IMR-90 (cell line): ENCODE measurements around the gene PEX5. TPM values are rescaled to one million over a fixed set of nuclear protein-coding genes. Genes with fewer than 3 reads are reported as not detected.

Experiments
- ATAC-seq: fragments of 200-7000 bp; cut with Tn5 transposase; 2 replicates; pipeline ENCODE4 v1.9.1; 2020; ENCODE audit warnings: low read depth, mild to moderate bottlenecking, moderate library complexity
- BruUV-seq: library from RNA; stranded (reverse); fragments of 400-500 nt; replicated peaks from 2 replicates; lab custom pipeline; 2021; lab: Mats Ljungman, UMichigan
- CTCF ChIA-PET: fragments of 300-600 bp; formaldehyde crosslinking; extraction: SDS; loops from one replicate; lab custom pipeline; 2021; ENCODE audit warnings: antibody characterized with exemption; lab: Yijun Ruan, JAX
- POLR2A ChIA-PET: fragments of 300-600 bp; sonication (Branson Sonifier 250); formaldehyde crosslinking; loops from one replicate; lab custom pipeline; 2022; ENCODE audit warnings: antibody characterized with exemption; ENCODE audit not compliant: unreplicated experiment; lab: Charles Lee
- DNase-seq: peaks from one replicate; pipeline ENCODE4 v3.0.0; 2013
- H2AFZ ChIP-seq: replicated peaks from 2 replicates; pipeline ENCODE3; 2013; ENCODE audit warnings: low read length, mild to moderate bottlenecking; ENCODE audit not compliant: poor library complexity
- H2AK5ac ChIP-seq: 2 replicates; pipeline ENCODE4 v1.6.1; 2013; ENCODE audit warnings: low read depth, low read length, inconsistent platforms
- H2AK9ac ChIP-seq: replicated peaks from 2 replicates; pipeline ENCODE3; 2013; ENCODE audit warnings: mild to moderate bottlenecking, low read depth, low read length, moderate library complexity; ENCODE audit not compliant: poor library complexity
- H2BK120ac ChIP-seq: 2 replicates; pipeline ENCODE4 v1.6.1; 2013; ENCODE audit warnings: low read depth, low read length, inconsistent platforms
- H2BK15ac ChIP-seq: 3 replicates; pipeline ENCODE4 v1.6.1; 2013; ENCODE audit warnings: low read depth, low read length, inconsistent platforms
- H2BK20ac ChIP-seq: 2 replicates; pipeline ENCODE4 v1.6.1; 2013; ENCODE audit warnings: low read depth, mild to moderate bottlenecking, inconsistent platforms, low read length, moderate library complexity
- H2BK5ac ChIP-seq: 2 replicates; pipeline ENCODE4 v1.6.1; 2013; ENCODE audit warnings: mild to moderate bottlenecking, low read depth, low read length, inconsistent platforms; ENCODE audit not compliant: poor library complexity, severe bottlenecking
- H3K14ac ChIP-seq: replicated peaks from 2 replicates; pipeline ENCODE4 v1.6.1; 2013; ENCODE audit warnings: low read depth, low read length, inconsistent platforms
- H3K18ac ChIP-seq: 2 replicates; pipeline ENCODE4 v1.6.1; 2013; ENCODE audit warnings: low read depth, low read length, control low read depth
- H3K23ac ChIP-seq: 2 replicates; pipeline ENCODE4 v1.6.1; 2013; ENCODE audit warnings: low read depth, low read length, inconsistent platforms
- H3K27ac ChIP-seq: 2 replicates; pipeline ENCODE4 v1.5.1; 2013; ENCODE audit warnings: mild to moderate bottlenecking, control low read depth, low read length; ENCODE audit not compliant: insufficient read depth
- H3K27me3 ChIP-seq: 2 replicates; pipeline ENCODE4 v1.6.1; 2013; ENCODE audit warnings: low read length; ENCODE audit not compliant: control insufficient read depth, insufficient read depth
- H3K36me3 ChIP-seq: 2 replicates; pipeline ENCODE4 v1.6.1; 2013; ENCODE audit warnings: low read length, mixed read lengths; ENCODE audit not compliant: control insufficient read depth, insufficient read depth
- H3K4ac ChIP-seq: 2 replicates; pipeline ENCODE4 v1.6.1; 2013; ENCODE audit warnings: low read depth, low read length, inconsistent platforms
- H3K4me1 ChIP-seq: 2 replicates; pipeline ENCODE4 v1.6.1; 2013; ENCODE audit warnings: low read length, mixed read lengths; ENCODE audit not compliant: control insufficient read depth, insufficient read depth
- H3K4me2 ChIP-seq: 2 replicates; pipeline ENCODE4 v1.6.1; 2013; ENCODE audit warnings: low read depth, mild to moderate bottlenecking, control low read depth, low read length, moderate library complexity
- H3K4me3 ChIP-seq: 2 replicates; pipeline ENCODE4 v1.5.1; 2013; ENCODE audit warnings: low read depth, mild to moderate bottlenecking, control low read depth, low read length, moderate library complexity; ENCODE audit not compliant: insufficient read depth
- H3K56ac ChIP-seq: 2 replicates; pipeline ENCODE4 v1.6.1; 2013; ENCODE audit warnings: low read length, inconsistent platforms; ENCODE audit not compliant: insufficient read depth; ENCODE audit errors: extremely low read depth
- H3K79me1 ChIP-seq, 2 experiments: 2 replicates each; pipeline ENCODE4 v1.6.1; 2013; ENCODE audit warnings: low read length in 2 of 2, inconsistent platforms in 1 of 2, low read depth in 1 of 2
- H3K9ac ChIP-seq: 2 replicates; pipeline ENCODE4 v1.6.1; 2013; ENCODE audit warnings: low read depth, low read length, control low read depth
- H3K9me1 ChIP-seq: 2 replicates; pipeline ENCODE4 v1.6.1; 2013; ENCODE audit warnings: low read length, inconsistent platforms; ENCODE audit not compliant: insufficient read depth
- H3K9me3 ChIP-seq: 2 replicates; pipeline ENCODE4 v1.6.1; 2013; ENCODE audit warnings: low read length; ENCODE audit not compliant: control insufficient read depth, insufficient read depth
- H4K20me1 ChIP-seq: 2 replicates; pipeline ENCODE4 v1.6.1; 2013; ENCODE audit warnings: low read length, inconsistent platforms; ENCODE audit not compliant: insufficient read depth
- H4K5ac ChIP-seq: 2 replicates; pipeline ENCODE4 v1.6.1; 2013; ENCODE audit warnings: mild to moderate bottlenecking, low read depth, low read length, control low read depth
- H4K8ac ChIP-seq, 2 experiments: 2 replicates each; pipeline ENCODE4 v1.6.1; 2013; ENCODE audit warnings: low read depth in 2 of 2, low read length in 2 of 2, control low read depth in 1 of 2, inconsistent platforms in 1 of 2
- H4K91ac ChIP-seq: 2 replicates; pipeline ENCODE4 v1.6.1; 2013; ENCODE audit warnings: low read depth, low read length, inconsistent platforms; ENCODE audit not compliant: insufficient read depth
- CEBPB ChIP-seq: IDR thresholded peaks from 2 replicates; pipeline ENCODE4 v1.6.1; 2012; ENCODE audit warnings: low read depth, low read length, improper control_type of control experiment
- USF2 ChIP-seq: fragments of 150-350 bp; IDR thresholded peaks from 2 replicates; pipeline ENCODE4 v1.6.1; 2017; ENCODE audit warnings: mild to moderate bottlenecking, antibody characterized with exemption, low read length, low read depth
- WGBS, 2 experiments: methylation state at CpG; one replicate each; pipeline versions ENCODE4 v1.1.5 to v1.1.7; 2013; ENCODE audit warnings: missing lambda C conversion rate in 2 of 2; ENCODE audit not compliant: insufficient read length in 1 of 2; ENCODE audit errors: extremely low coverage in 2 of 2; 5-methylcytosine and 5-hydroxymethylcytosine counted together
- dilution Hi-C: fragments of 300-500 bp; cut with HindIII; formaldehyde crosslinking; loops from one replicate; pipeline ENCODE4 v1.14.3; 2018; ENCODE audit warnings: low sequenced_read_pairs; ENCODE audit not compliant: unreplicated experiment
- in situ Hi-C: fragments of 300-500 bp; cut with MboI; formaldehyde crosslinking; loops from 3 replicates; pipeline ENCODE4 v1.14.3; 2019; ENCODE audit warnings: low sequenced_read_pairs, inconsistent platforms, mixed read lengths
- intact Hi-C: fragments of 100-400 bp; cut with micrococcal nuclease; formaldehyde crosslinking; loops from 2 replicates; pipeline ENCODE4 v1.10.0; 2022
- polyA plus RNA-seq, 3 experiments: library from polyadenylated mRNA; depleted of rRNA; stranded (reverse); fragments of >200 nt; gene quantifications; 2 replicates each; pipeline ENCODE4 v1.2.3, GENCODE V29; 2012; ENCODE audit warnings: low replicate concordance in 1 of 3
- total RNA-seq: library from RNA; depleted of rRNA; stranded (reverse); fragments of >200 nt; gene quantifications from 2 replicates; pipeline ENCODE4 v1.2.3, GENCODE V29; 2012

Gene PEX5
- total and polyA plus RNA-seq, 2 of the 4 experiments (the other 2 are of a cell fraction): 14.4 to 18.3 TPM

- ChIA-PET POLR2A (interaction anchor here (1.0 kb wide), 1 partner anchor 12 kb away, joined by 5 read pairs; no protein-coding TSS in a partner anchor), CTCF (no interaction called here)
- no peak overlapping the region for H2BK20ac ChIP-seq
- no peak overlapping the region for H3K4ac ChIP-seq
- no peak overlapping the region for H3K4me3 ChIP-seq
- no peaks in the 10 kb centered on the region for H3K36me3 ChIP-seq
- H2BK120ac ChIP-seq: no peak overlapping the region
- H3K9ac ChIP-seq: no peak overlapping the region
- no peak overlapping the region for H3K14ac ChIP-seq
- H3K27ac ChIP-seq: no peak overlapping the region
- no peak overlapping the region for H4K8ac ChIP-seq
- peaks cover 3% of the 10 kb centered on the region; the same call in 1 of the 2 replicates for H3K9me3 ChIP-seq
- H3K23ac ChIP-seq: no peak overlapping the region
- no TSS peak for BruUV-seq
- H3K18ac ChIP-seq: no peak overlapping the region
- TF ChIP-seq USF2 (no peak), CEBPB (0 out of 2 replicates have a peak, but pooled peaks have one; percentile 39)
- no peak overlapping the region for H3K4me2 ChIP-seq
- H3K56ac ChIP-seq: no peak overlapping the region
- peaks cover 2% of the 10 kb centered on the region; the same call in 1 of the 2 replicates for H3K4me1 ChIP-seq
- H3K9me1 ChIP-seq: no peaks in the 10 kb centered on the region
- no peaks in the 10 kb centered on the region for H4K20me1 ChIP-seq
- H2BK15ac ChIP-seq: no peak overlapping the region
- H2AK5ac ChIP-seq: no peak overlapping the region
- H2BK5ac ChIP-seq: no peak overlapping the region
- H2AFZ ChIP-seq: no peak overlapping the region
- no peak overlapping the region for H4K91ac ChIP-seq
- H3K79me1 ChIP-seq: no peaks in the 10 kb centered on the region
- no peak overlapping the region for H4K5ac ChIP-seq
- intact Hi-C loops (no loop called here), in situ Hi-C loops (no loop called here), dilution Hi-C loops (no loop called here)
- H3K27me3 ChIP-seq: peaks cover 3% of the 10 kb centered on the region
- H2AK9ac ChIP-seq: no peak overlapping the region
- DNase-seq (no peak), ATAC-seq (no peak)
- WGBS, 2 experiments: no CpG with 5 or more reads among the region's 2 CpGs
Observed at GRCh38 chr12:7176595-7176994, 12.9 kb upstream of the PEX5 start.
